H9 (cell line): ENCODE data around the gene ENOSF1. TPM values are rescaled to one million over a fixed set of nuclear protein-coding genes. Genes with fewer than 3 reads are reported as not detected.

ENCODE experiments used
- DNase-seq: peaks from one replicate; pipeline ENCODE4 v3.0.0-alpha.2; 2017
- H2AFZ ChIP-seq: one replicate; pipeline ENCODE4 v1.6.1; 2013; ENCODE audit warnings: mild to moderate bottlenecking, low read length, control low read depth, moderate library complexity
- H2AK5ac ChIP-seq: 2 replicates; pipeline ENCODE4 v1.6.1; 2013; ENCODE audit warnings: low read length, control low read depth, mixed read lengths; ENCODE audit not compliant: insufficient read length
- H2BK120ac ChIP-seq: one replicate; pipeline ENCODE4 v1.6.1; 2013; ENCODE audit warnings: low read depth, mild to moderate bottlenecking, low read length, control low read depth, inconsistent platforms; ENCODE audit not compliant: poor library complexity, severe bottlenecking
- H2BK12ac ChIP-seq: 2 replicates; pipeline ENCODE4 v1.6.1; 2013; ENCODE audit warnings: low read length, control low read depth, mixed read lengths, low read depth; ENCODE audit not compliant: insufficient read length
- H2BK15ac ChIP-seq: 2 replicates; pipeline ENCODE4 v1.6.1; 2013; ENCODE audit warnings: low read depth, low read length, control low read depth
- H2BK20ac ChIP-seq: one replicate; pipeline ENCODE4 v1.6.1; 2013; ENCODE audit warnings: low read depth, mild to moderate bottlenecking, low read length, control low read depth, inconsistent platforms; ENCODE audit not compliant: poor library complexity, severe bottlenecking
- H2BK5ac ChIP-seq: 2 replicates; pipeline ENCODE4 v1.6.1; 2013; ENCODE audit warnings: low read length, control low read depth, mixed read lengths; ENCODE audit not compliant: insufficient read length
- H3K14ac ChIP-seq: 2 replicates; pipeline ENCODE4 v1.6.1; 2013; ENCODE audit warnings: low read length, control low read depth; ENCODE audit not compliant: insufficient read depth
- H3K18ac ChIP-seq: 2 replicates; pipeline ENCODE4 v1.6.1; 2013; ENCODE audit warnings: low read depth, mild to moderate bottlenecking, mixed read lengths, low read length, control low read depth; ENCODE audit not compliant: insufficient read length
- H3K23ac ChIP-seq: 2 replicates; pipeline ENCODE4 v1.6.1; 2013; ENCODE audit warnings: low read length, control low read depth, mixed read lengths, low read depth; ENCODE audit not compliant: insufficient read length
- H3K23me2 ChIP-seq: 2 replicates; pipeline ENCODE4 v1.6.1; 2013; ENCODE audit warnings: low read depth, mild to moderate bottlenecking, mixed read lengths, low read length, control low read depth; ENCODE audit not compliant: insufficient read length, poor library complexity, severe bottlenecking
- H3K27ac ChIP-seq: 2 replicates; pipeline ENCODE4 v1.5.1; 2013; ENCODE audit warnings: low read length, control low read depth, mixed read lengths, low read depth; ENCODE audit not compliant: insufficient read length
- H3K27me3 ChIP-seq: 2 replicates; pipeline ENCODE4 v1.6.1; 2013; ENCODE audit warnings: low read length, control low read depth, inconsistent platforms; ENCODE audit not compliant: insufficient read depth
- H3K4ac ChIP-seq: 2 replicates; pipeline ENCODE4 v1.6.1; 2013; ENCODE audit warnings: low read depth, mild to moderate bottlenecking, control low read depth, inconsistent platforms, low read length, moderate library complexity
- H3K4me1 ChIP-seq: 2 replicates; pipeline ENCODE4 v1.6.1; 2013; ENCODE audit warnings: low read length, control low read depth, inconsistent platforms; ENCODE audit not compliant: insufficient read depth
- H3K4me2 ChIP-seq: 2 replicates; pipeline ENCODE4 v1.6.1; 2013; ENCODE audit warnings: low read length, control low read depth, mixed read lengths; ENCODE audit not compliant: insufficient read length, insufficient read depth
- H3K56ac ChIP-seq: 2 replicates; pipeline ENCODE4 v1.6.1; 2013; ENCODE audit warnings: low read depth, mild to moderate bottlenecking, mixed read lengths, low read length, control low read depth; ENCODE audit not compliant: insufficient read length
- H3K79me1 ChIP-seq: 2 replicates; pipeline ENCODE4 v1.6.1; 2013; ENCODE audit warnings: low read depth, mild to moderate bottlenecking, moderate library complexity, low read length, control low read depth, inconsistent platforms; ENCODE audit not compliant: insufficient read depth, poor library complexity, severe bottlenecking
- H3K79me2 ChIP-seq: 2 replicates; pipeline ENCODE4 v1.6.1; 2013; ENCODE audit warnings: low read length, control low read depth, inconsistent platforms; ENCODE audit not compliant: insufficient read depth
- H3K9ac ChIP-seq: 2 replicates; pipeline ENCODE4 v1.6.1; 2013; ENCODE audit warnings: low read length, control low read depth, mixed read lengths; ENCODE audit not compliant: insufficient read length; ENCODE audit errors: extremely low read depth
- H3K9me3 ChIP-seq: one replicate; pipeline ENCODE4 v1.6.1; 2013; ENCODE audit warnings: low read depth, low read length, inconsistent platforms; ENCODE audit not compliant: control insufficient read depth
- H3T11ph ChIP-seq: one replicate; pipeline ENCODE4 v1.6.1; 2013; ENCODE audit warnings: mild to moderate bottlenecking, low read length, control low read depth, inconsistent platforms
- H4K20me1 ChIP-seq: one replicate; pipeline ENCODE4 v1.6.1; 2013; ENCODE audit not compliant: control insufficient read depth, insufficient read length, insufficient read depth
- H4K5ac ChIP-seq: 2 replicates; pipeline ENCODE4 v1.6.1; 2013; ENCODE audit warnings: low read depth, mild to moderate bottlenecking, mixed read lengths, low read length, control low read depth; ENCODE audit not compliant: insufficient read length
- H4K8ac ChIP-seq: replicated peaks from 2 replicates; pipeline ENCODE4 v1.6.1; 2013; ENCODE audit warnings: low read length, control low read depth, mixed read lengths, low read depth; ENCODE audit not compliant: insufficient read length
- H4K91ac ChIP-seq: 2 replicates; pipeline ENCODE4 v1.6.1; 2013; ENCODE audit warnings: low read depth, mild to moderate bottlenecking, moderate library complexity, mixed read lengths, low read length, control low read depth; ENCODE audit not compliant: insufficient read length
- H3K27ac Mint-ChIP-seq, 3 experiments: 2 replicates in 2 of 3; 3 replicates in 1 of 3; pipeline ENCODE4 v1.8.0; 2020 to 2021; ENCODE audit warnings: mixed read lengths in 3 of 3, mild to moderate bottlenecking in 1 of 3, moderate library complexity in 1 of 3
- H3K27me3 Mint-ChIP-seq: 2 replicates; pipeline ENCODE4 v1.8.0; 2021; ENCODE audit warnings: low read depth, mild to moderate bottlenecking, moderate library complexity, mixed read lengths
- H3K36me3 Mint-ChIP-seq, 3 experiments: 2 replicates in 2 of 3; 3 replicates in 1 of 3; pipeline ENCODE4 v1.8.0; 2020 to 2021; ENCODE audit warnings: low read depth in 3 of 3, mixed read lengths in 3 of 3; ENCODE audit not compliant: insufficient read depth in 1 of 3
- H3K4me1 Mint-ChIP-seq, 2 experiments: 2 replicates each; pipeline ENCODE4 v1.8.0; 2020; ENCODE audit warnings: mixed read lengths in 2 of 2
- H3K4me3 Mint-ChIP-seq, 2 experiments: 2 replicates in 1 of 2; 3 replicates in 1 of 2; pipeline ENCODE4 v1.8.0; 2020 to 2021; ENCODE audit warnings: mild to moderate bottlenecking in 2 of 2, mixed read lengths in 2 of 2, moderate library complexity in 1 of 2
- H3K9me3 Mint-ChIP-seq, 2 experiments: 2 replicates in 1 of 2; 3 replicates in 1 of 2; pipeline ENCODE4 v1.8.0; 2020; ENCODE audit warnings: mild to moderate bottlenecking in 2 of 2, mixed read lengths in 2 of 2, moderate library complexity in 1 of 2
- CTCF ChIP-seq: fragments of 200-600 bp; sonication (generic); conservative IDR thresholded peaks from 3 replicates; pipeline ENCODE4 v1.8.0; 2021; ENCODE audit warnings: antibody characterized with exemption, mild to moderate bottlenecking
- whole genome bisulfite sequencing: extraction: QIAGEN DNeasy Blood & Tissue Kit; methylation state at CpG from one replicate; pipeline ENCODE4 v1.1.7; 2013; ENCODE audit warnings: missing lambda C conversion rate, low lambda C conversion rate, mixed read lengths; ENCODE audit not compliant: insufficient read length; ENCODE audit errors: extremely low coverage; 5-methylcytosine and 5-hydroxymethylcytosine counted together
- total RNA-seq: library from RNA; stranded (reverse); gene quantifications from 2 replicates; pipeline ENCODE4 v1.2.1, GENCODE V29; 2021

ENOSF1 gene
- total RNA-seq, 1 experiment from 2014 or later = 40.3 TPM

GRCh38 chr18:678482-679182, 33.8 kb downstream of the ENOSF1 start:
- H2BK20ac ChIP-seq = no peak overlapping the region
- no CpG with 5 or more reads among the region's 15 CpGs for WGBS

More at GRCh38 chr18:678482-679182, 33.8 kb downstream of the ENOSF1 start:
- no peaks in the 10 kb centered on the region for H3K4me1 Mint-ChIP-seq
- DNase-seq = no peak
- H3K4me2 ChIP-seq = no peak overlapping the region
- H3K4me3 Mint-ChIP-seq = no peak overlapping the region
- no peak overlapping the region for H2BK120ac ChIP-seq
- H4K8ac ChIP-seq = no peak overlapping the region
- H3T11ph ChIP-seq = no peak overlapping the region
- no peak overlapping the region; a peak in 1 of 7 replicates for H3K27ac Mint-ChIP-seq
- H4K5ac ChIP-seq = no peak overlapping the region
- no peak overlapping the region for H4K91ac ChIP-seq
- peaks cover 8 to 78% (median 39%) of the 10 kb centered on the region in 3 experiments; a peak in 6 of 7 replicates for H3K36me3 Mint-ChIP-seq
- H2AK5ac ChIP-seq = no peak overlapping the region
- H3K4me1 ChIP-seq = no peaks in the 10 kb centered on the region
- H3K27me3 ChIP-seq = no peaks in the 10 kb centered on the region
- H3K9me3 Mint-ChIP-seq = no peaks in the 10 kb centered on the region
- no peak overlapping the region for H3K14ac ChIP-seq
- no peaks in the 10 kb centered on the region for H3K79me2 ChIP-seq
- H2AFZ ChIP-seq = no peak overlapping the region
- H3K23me2 ChIP-seq = no peaks in the 10 kb centered on the region
- H3K9me3 ChIP-seq = no peaks in the 10 kb centered on the region
- no peak overlapping the region for H2BK15ac ChIP-seq
- H3K23ac ChIP-seq = no peak overlapping the region
- no peak overlapping the region for H3K9ac ChIP-seq
- TF ChIP-seq CTCF = peak; percentile 40; the same call in 2 of the 3 replicates
- no peak overlapping the region for H3K27ac ChIP-seq
- H3K79me1 ChIP-seq = no peaks in the 10 kb centered on the region
- no peak overlapping the region for H3K56ac ChIP-seq
- no peak overlapping the region for H2BK12ac ChIP-seq
- H4K20me1 ChIP-seq = no peaks in the 10 kb centered on the region
- H2BK5ac ChIP-seq = no peak overlapping the region
- no peak overlapping the region for H3K18ac ChIP-seq
- no peak overlapping the region for H3K4ac ChIP-seq
- H3K27me3 Mint-ChIP-seq = no peaks in the 10 kb centered on the region
